K562 (cell line): ENCODE measurements around the gene CCDC200. TPM values are rescaled to one million over a fixed set of nuclear protein-coding genes. Genes with fewer than 3 reads are reported as not detected.
A peak's percentile ranks its signal among the peaks of the same experiment; 100 is the strongest.

Experiments used
- CBX8 ChIP-seq: fragments of 200-600 bp; sonication (generic); IDR thresholded peaks from 2 replicates; pipeline ENCODE4 v1.6.1; 2012; ENCODE audit warnings: borderline replicate concordance, mixed run types, low read depth, mild to moderate bottlenecking, moderate library complexity, mixed read lengths, low read length, control low read depth, inconsistent platforms; ENCODE audit not compliant: poor library complexity, severe bottlenecking; ENCODE audit errors: extremely low read depth
- DNMT1 ChIP-seq: fragments of 450-650 bp; IDR thresholded peaks from 2 replicates; pipeline ENCODE4 v1.6.1; 2016; ENCODE audit warnings: antibody characterized with exemption, mild to moderate bottlenecking
- IRF2 ChIP-seq: sonication (generic); formaldehyde crosslinking; IDR thresholded peaks from 2 replicates; pipeline ENCODE4 v1.8.1; 2022; ENCODE audit warnings: mild to moderate bottlenecking, missing genetic modification reagents
- MED1 ChIP-seq: sonication (generic); formaldehyde crosslinking; IDR thresholded peaks from 2 replicates; pipeline ENCODE4 v1.8.1; 2023; ENCODE audit warnings: missing genetic modification reagents, borderline replicate concordance
- NFXL1 ChIP-seq: fragments of 450-650 bp; formaldehyde crosslinking; IDR thresholded peaks from 2 replicates; pipeline ENCODE4 v1.4.0; 2021; ENCODE audit warnings: mild to moderate bottlenecking
- NFYB ChIP-seq: IDR thresholded peaks from 2 replicates; pipeline ENCODE4 v1.6.1; 2011; ENCODE audit warnings: mild to moderate bottlenecking, moderate library complexity; ENCODE audit not compliant: insufficient read length; ENCODE audit errors: extremely low read depth
- PHF20 ChIP-seq: fragments of 450-650 bp; IDR thresholded peaks from 2 replicates; pipeline ENCODE4 v1.6.1; 2018; ENCODE audit not compliant: partially characterized antibody
- POLR2AphosphoS5 ChIP-seq: IDR thresholded peaks from 2 replicates; pipeline ENCODE4 v1.6.1; 2011; ENCODE audit warnings: mild to moderate bottlenecking, low read depth, low read length, moderate library complexity; ENCODE audit not compliant: control insufficient read depth, insufficient read depth
- PRMT5 ChIP-seq: sonication (generic); formaldehyde crosslinking; IDR thresholded peaks from 2 replicates; pipeline ENCODE4 v1.5.0; 2020; ENCODE audit warnings: missing genetic modification reagents
- RBBP5 ChIP-seq: fragments of 200-600 bp; sonication (generic); IDR thresholded peaks from 2 replicates; pipeline ENCODE4 v1.6.1; 2012; ENCODE audit warnings: borderline replicate concordance, mild to moderate bottlenecking, low read length, control low read depth, inconsistent platforms; ENCODE audit not compliant: insufficient read depth, poor library complexity, severe bottlenecking
- SMARCA5 ChIP-seq: fragments of 450-650 bp; IDR thresholded peaks from 2 replicates; pipeline ENCODE4 v1.6.1; 2016
- TEAD2 ChIP-seq: fragments of 450-650 bp; IDR thresholded peaks from 2 replicates; pipeline ENCODE4 v1.6.1; 2016; ENCODE audit warnings: missing genetic modification characterization, control low read depth, missing compliant biosample characterization
- XRCC4 ChIP-seq: IDR thresholded peaks from one replicate; pipeline ENCODE4 v1.6.1; 2011; ENCODE audit not compliant: insufficient read depth, insufficient read length; ENCODE audit errors: extremely low read depth
- ZNF24 ChIP-seq: fragments of 450-650 bp; IDR thresholded peaks from 2 replicates; pipeline ENCODE4 v1.6.1; 2016
- ZNF274 ChIP-seq: IDR thresholded peaks from 2 replicates; pipeline ENCODE4 v1.6.1; 2011; ENCODE audit warnings: low read depth, mild to moderate bottlenecking, low read length, moderate library complexity, borderline replicate concordance
- ZNF778 ChIP-seq: fragments of 450-650 bp; formaldehyde crosslinking; IDR thresholded peaks from 2 replicates; pipeline ENCODE4 v1.4.0; 2020; ENCODE audit warnings: mild to moderate bottlenecking, moderate library complexity
- polyA plus RNA-seq, 8 experiments: library from polyadenylated mRNA; depleted of rRNA in 4 of 8; stranded (reverse) in 5 of 8; unstranded in 3 of 8; fragments of >200 nt; fragmentation: Nextera tagmentation in 2 of 8; fragmentation: Illumina TruSeq in 1 of 8; extraction: Ambion mirVana in 2 of 8; extraction: Trizol in 1 of 8; gene quantifications; 2 replicates each; pipeline versions ENCODE4 v1.2.1 to v1.2.3, GENCODE V29; 2011 to 2014; ENCODE audit warnings: inconsistent platforms in 1 of 8, missing spikeins in 1 of 8
- total RNA-seq, 7 experiments: library from RNA; depleted of rRNA in 6 of 7; stranded (reverse); fragments of >200 nt in 6 of 7; fragmentation: Illumina TruSeq in 2 of 7; extraction: Trizol in 2 of 7; gene quantifications; 2 replicates each; pipeline versions ENCODE4 v1.2.1 to v1.2.3, GENCODE V29; 2011 to 2021; ENCODE audit warnings: low replicate concordance in 1 of 7
- TF ChIP-seq, protein P1 (sequence below): sonication (generic); formaldehyde crosslinking; IDR thresholded peaks from 2 replicates; pipeline ENCODE4 v1.8.0; 2023; ENCODE audit warnings: mild to moderate bottlenecking, missing genetic modification reagents
- TF ChIP-seq, protein P2 (sequence below), 2 experiments: IDR thresholded peaks; 2 replicates each; pipeline ENCODE4 v1.6.1; 2011; ENCODE audit warnings: borderline replicate concordance in 1 of 2, control low read depth in 1 of 2, low read depth in 1 of 2, low read length in 1 of 2, mild to moderate bottlenecking in 1 of 2, mixed read lengths in 1 of 2, moderate library complexity in 1 of 2; ENCODE audit not compliant: insufficient read depth in 1 of 2, insufficient read length in 1 of 2, poor library complexity in 1 of 2, severe bottlenecking in 1 of 2; ENCODE audit errors: extremely low read depth in 1 of 2
- TF ChIP-seq, protein P3 (sequence below): fragments of 250-450 bp; sonication (Bioruptor Pico); IDR thresholded peaks from 2 replicates; pipeline ENCODE4 v1.4.0; 2020; ENCODE audit warnings: mild to moderate bottlenecking, moderate library complexity, borderline replicate concordance

Gene CCDC200
- total and polyA plus RNA-seq, 9 of the 15 experiments (the other 6 are each of a cell fraction or from before 2014, with no cell fraction given), result 0.14 TPM; not detected in 8

DNA sequence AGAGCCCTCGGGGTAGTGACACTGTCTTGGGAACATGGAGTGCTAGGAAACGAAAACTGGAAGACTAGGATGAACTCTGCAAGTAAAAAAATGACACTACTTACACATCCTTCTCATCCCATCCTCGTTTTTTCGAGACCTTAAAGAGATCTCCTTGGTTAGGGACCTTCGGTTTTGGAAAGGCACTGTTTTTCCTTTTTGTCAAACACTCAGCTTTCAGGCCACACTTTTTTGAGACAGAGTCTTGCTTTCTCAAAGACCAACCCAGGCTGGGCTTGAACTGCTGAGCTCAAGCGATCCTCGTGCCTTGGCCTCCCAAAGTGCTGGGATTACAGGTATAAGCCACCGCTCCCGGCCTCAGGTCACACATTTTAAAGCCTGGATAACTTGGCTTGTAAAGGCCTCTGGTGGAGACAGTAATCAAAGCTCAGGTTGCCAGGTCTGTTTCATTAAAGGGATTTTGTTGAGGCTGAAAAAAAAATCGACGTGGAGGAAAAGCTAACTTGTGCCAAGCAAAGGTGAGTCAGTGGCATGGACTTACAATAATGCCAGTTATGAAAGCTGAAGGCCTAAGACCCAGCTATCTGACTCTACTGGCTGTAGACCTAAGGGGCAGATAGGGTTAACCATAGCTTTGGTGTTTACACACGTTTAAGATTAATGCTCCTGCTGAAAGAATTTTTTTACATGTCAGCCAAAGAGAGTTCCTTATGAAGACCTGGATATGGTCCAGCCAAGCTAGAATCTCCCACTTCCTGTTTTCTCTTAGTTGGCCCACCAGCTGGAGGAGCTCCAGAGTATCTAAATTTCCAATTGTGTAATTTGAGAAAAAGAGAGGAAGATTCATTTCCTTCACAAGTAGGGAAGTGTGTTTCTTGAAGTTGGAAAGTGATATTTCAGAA is 56.6 kb downstream of the CCDC200 start (continued):
- TF ChIP-seq, protein P1, sequence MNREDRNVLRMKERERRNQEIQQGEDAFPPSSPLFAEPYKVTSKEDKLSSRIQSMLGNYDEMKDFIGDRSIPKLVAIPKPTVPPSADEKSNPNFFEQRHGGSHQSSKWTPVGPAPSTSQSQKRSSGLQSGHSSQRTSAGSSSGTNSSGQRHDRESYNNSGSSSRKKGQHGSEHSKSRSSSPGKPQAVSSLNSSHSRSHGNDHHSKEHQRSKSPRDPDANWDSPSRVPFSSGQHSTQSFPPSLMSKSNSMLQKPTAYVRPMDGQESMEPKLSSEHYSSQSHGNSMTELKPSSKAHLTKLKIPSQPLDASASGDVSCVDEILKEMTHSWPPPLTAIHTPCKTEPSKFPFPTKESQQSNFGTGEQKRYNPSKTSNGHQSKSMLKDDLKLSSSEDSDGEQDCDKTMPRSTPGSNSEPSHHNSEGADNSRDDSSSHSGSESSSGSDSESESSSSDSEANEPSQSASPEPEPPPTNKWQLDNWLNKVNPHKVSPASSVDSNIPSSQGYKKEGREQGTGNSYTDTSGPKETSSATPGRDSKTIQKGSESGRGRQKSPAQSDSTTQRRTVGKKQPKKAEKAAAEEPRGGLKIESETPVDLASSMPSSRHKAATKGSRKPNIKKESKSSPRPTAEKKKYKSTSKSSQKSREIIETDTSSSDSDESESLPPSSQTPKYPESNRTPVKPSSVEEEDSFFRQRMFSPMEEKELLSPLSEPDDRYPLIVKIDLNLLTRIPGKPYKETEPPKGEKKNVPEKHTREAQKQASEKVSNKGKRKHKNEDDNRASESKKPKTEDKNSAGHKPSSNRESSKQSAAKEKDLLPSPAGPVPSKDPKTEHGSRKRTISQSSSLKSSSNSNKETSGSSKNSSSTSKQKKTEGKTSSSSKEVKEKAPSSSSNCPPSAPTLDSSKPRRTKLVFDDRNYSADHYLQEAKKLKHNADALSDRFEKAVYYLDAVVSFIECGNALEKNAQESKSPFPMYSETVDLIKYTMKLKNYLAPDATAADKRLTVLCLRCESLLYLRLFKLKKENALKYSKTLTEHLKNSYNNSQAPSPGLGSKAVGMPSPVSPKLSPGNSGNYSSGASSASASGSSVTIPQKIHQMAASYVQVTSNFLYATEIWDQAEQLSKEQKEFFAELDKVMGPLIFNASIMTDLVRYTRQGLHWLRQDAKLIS (CRISPR knock-in tag), result 0 out of 2 replicates have a peak, but pooled peaks have one; percentile 42
- no peak for TF ChIP-seq SMARCA5
- TF ChIP-seq, protein P2, sequence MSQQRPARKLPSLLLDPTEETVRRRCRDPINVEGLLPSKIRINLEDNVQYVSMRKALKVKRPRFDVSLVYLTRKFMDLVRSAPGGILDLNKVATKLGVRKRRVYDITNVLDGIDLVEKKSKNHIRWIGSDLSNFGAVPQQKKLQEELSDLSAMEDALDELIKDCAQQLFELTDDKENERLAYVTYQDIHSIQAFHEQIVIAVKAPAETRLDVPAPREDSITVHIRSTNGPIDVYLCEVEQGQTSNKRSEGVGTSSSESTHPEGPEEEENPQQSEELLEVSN (IDR thresholded peaks at IDR 0.05; ENCODE audit: borderline replicate concordance in 1 of 2, extremely low read depth in 1 of 2, insufficient read depth in 1 of 2, insufficient read length in 1 of 2, low read depth in 1 of 2, low read length in 1 of 2, poor library complexity in 1 of 2, severe bottlenecking in 1 of 2), result no peak
- no peak for TF ChIP-seq NFYB
- TF ChIP-seq TEAD2, result no peak
- TF ChIP-seq ZNF778 (CRISPR knock-in tag), result no peak
- TF ChIP-seq, protein P3, sequence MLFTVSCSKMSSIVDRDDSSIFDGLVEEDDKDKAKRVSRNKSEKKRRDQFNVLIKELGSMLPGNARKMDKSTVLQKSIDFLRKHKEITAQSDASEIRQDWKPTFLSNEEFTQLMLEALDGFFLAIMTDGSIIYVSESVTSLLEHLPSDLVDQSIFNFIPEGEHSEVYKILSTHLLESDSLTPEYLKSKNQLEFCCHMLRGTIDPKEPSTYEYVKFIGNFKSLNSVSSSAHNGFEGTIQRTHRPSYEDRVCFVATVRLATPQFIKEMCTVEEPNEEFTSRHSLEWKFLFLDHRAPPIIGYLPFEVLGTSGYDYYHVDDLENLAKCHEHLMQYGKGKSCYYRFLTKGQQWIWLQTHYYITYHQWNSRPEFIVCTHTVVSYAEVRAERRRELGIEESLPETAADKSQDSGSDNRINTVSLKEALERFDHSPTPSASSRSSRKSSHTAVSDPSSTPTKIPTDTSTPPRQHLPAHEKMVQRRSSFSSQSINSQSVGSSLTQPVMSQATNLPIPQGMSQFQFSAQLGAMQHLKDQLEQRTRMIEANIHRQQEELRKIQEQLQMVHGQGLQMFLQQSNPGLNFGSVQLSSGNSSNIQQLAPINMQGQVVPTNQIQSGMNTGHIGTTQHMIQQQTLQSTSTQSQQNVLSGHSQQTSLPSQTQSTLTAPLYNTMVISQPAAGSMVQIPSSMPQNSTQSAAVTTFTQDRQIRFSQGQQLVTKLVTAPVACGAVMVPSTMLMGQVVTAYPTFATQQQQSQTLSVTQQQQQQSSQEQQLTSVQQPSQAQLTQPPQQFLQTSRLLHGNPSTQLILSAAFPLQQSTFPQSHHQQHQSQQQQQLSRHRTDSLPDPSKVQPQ (CRISPR knock-in tag), result no peak
- TF ChIP-seq CBX8, result no peak
- no peak for TF ChIP-seq PHF20
- TF ChIP-seq DNMT1, result no peak
- TF ChIP-seq ZNF274, result no peak
- no peak for TF ChIP-seq IRF2 (CRISPR knock-in tag)
- TF ChIP-seq POLR2AphosphoS5, result no peak
- no peak for TF ChIP-seq MED1 (CRISPR knock-in tag)
- no peak for TF ChIP-seq XRCC4
- no peak for TF ChIP-seq RBBP5
- no peak for TF ChIP-seq PRMT5 (CRISPR knock-in tag)
- no peak for TF ChIP-seq NFXL1 (CRISPR knock-in tag)
- TF ChIP-seq ZNF24, result no peak
